ENCODE measurements around the gene GPR162.

GRCh38 chr12:6834254-6834653, 12.6 kb downstream of the GPR162 start:
- no peak for TF ChIP-seq ZFP30 (CRISPR knock-in tag; IDR thresholded peaks at IDR 0.05)
- TF ChIP-seq CREB5 (CRISPR knock-in tag; IDR thresholded peaks at IDR 0.05; ENCODE audit: low read depth), result no peak
- no peak for TF ChIP-seq RARB (CRISPR knock-in tag; IDR thresholded peaks at IDR 0.05)
- TF ChIP-seq ISL1 (CRISPR knock-in tag; IDR thresholded peaks at IDR 0.05), result no peak
- no peak for TF ChIP-seq ZNF70 (CRISPR knock-in tag; IDR thresholded peaks at IDR 0.05)
- TF ChIP-seq ZFP3 (CRISPR knock-in tag; IDR thresholded peaks at IDR 0.05), result no peak
- TF ChIP-seq TOX (CRISPR knock-in tag; IDR thresholded peaks at IDR 0.05; ENCODE audit: borderline replicate concordance), result no peak
- no peak for TF ChIP-seq SNAI2 (CRISPR knock-in tag; IDR thresholded peaks at IDR 0.05)
- TF ChIP-seq PPARA (CRISPR knock-in tag; IDR thresholded peaks at IDR 0.05; ENCODE audit: borderline replicate concordance), result no peak
